ENCODE measurements around the gene JAG2.

The JAG2 gene

DNA sequence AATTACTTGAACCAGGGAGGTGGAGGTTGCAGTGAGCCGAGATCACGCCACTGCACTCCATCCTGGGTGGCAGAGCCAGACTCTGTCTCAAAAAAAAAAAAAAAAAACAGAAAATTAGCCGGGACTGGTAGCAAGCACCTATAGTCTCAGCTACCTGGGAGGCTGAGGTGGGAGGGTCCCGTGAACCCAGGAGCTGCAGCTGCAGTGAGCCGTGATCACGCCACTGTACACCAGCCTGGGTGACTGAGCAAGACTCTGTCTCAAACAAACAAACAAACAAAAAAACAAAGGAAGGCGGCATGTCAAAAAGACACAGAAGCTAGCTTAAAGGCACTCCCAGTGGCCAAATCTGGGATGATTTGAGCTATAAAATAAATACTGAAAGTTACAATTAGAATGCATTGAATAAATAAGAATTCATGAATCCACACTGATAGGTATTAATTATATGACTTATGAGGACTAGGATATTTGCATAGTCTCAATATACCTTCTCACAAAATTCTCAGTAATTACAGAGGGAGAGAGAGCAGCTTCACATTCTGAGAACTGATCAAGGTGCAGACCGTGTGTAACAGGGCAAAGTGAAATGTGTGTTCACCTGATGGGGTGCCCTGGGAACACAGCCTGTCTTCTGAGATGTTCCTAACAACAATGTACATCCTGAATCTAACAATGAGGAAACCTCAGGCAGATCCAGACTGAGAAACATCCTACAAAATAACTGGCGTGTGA is 60.6 kb downstream of the JAG2 start:
- Histone ChIP-seq H4K20me1 (ENCODE audit: insufficient read depth, low read length) (no peaks in the 10 kb centered on the region), H3F3A (ENCODE audit: insufficient read depth, low read length) (no peaks in the 10 kb centered on the region), H3K9ac (ENCODE audit: low read length) (no peak overlapping the region), H3K4me2 (ENCODE audit: low read length) (no peak overlapping the region), H3K4me3 (ENCODE audit: low read depth, low read length, poor library complexity, severe bottlenecking) (no peak overlapping the region), H2AFZ (ENCODE audit: low read length) (no peak overlapping the region), H3K9me3 (ENCODE audit: low read length) (no peaks in the 10 kb centered on the region), H3K27me3 (ENCODE audit: insufficient read depth, low read length) (no peaks in the 10 kb centered on the region), H3K27ac (ENCODE audit: low read depth, low read length, poor library complexity, severe bottlenecking) (no peak overlapping the region), H3K4me1 (ENCODE audit: insufficient read depth, low read length, severe bottlenecking) (no peaks in the 10 kb centered on the region), H3K79me2 (ENCODE audit: insufficient read depth, low read length) (no peaks in the 10 kb centered on the region), H3K9me2 (ENCODE audit: low read depth, low read length) (no peaks in the 10 kb centered on the region), H3K36me3 (ENCODE audit: insufficient read depth, low read length) (no peaks in the 10 kb centered on the region)
- TF ChIP-seq CTCF (IDR thresholded peaks at IDR 0.05; ENCODE audit: low read length), result no peak
- no peak for TF ChIP-seq EZH2 (IDR thresholded peaks at IDR 0.05; ENCODE audit: borderline replicate concordance, low read length)

DNA sequence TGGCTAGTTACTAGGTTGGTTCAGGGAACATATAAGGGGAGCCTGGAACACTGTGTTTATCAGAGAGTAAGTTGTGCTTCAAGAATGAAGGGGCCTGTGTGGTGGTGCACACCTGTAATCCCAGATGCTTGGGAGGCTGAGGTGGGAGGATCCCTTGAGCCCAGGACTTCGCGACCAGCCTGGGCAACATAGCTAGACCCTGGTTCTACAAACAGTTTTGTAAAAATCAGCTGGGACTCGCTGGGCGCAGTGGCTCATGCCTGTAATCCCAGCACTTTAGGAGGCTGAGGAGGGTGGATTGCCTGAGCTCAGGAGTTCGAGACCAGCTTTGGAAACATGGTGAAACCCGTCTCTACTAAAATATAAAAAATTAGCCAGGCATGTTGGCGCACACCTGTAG is 61.2 kb downstream of the JAG2 start:
- Histone ChIP-seq H3K4me2 (ENCODE audit: low read length) (no peak overlapping the region), H3K4me1 (ENCODE audit: insufficient read depth, low read length, severe bottlenecking) (no peaks in the 10 kb centered on the region), H3K9me3 (ENCODE audit: low read length) (no peaks in the 10 kb centered on the region), H3K79me2 (ENCODE audit: insufficient read depth, low read length) (no peaks in the 10 kb centered on the region), H3F3A (ENCODE audit: insufficient read depth, low read length) (no peaks in the 10 kb centered on the region), H3K27ac (ENCODE audit: low read depth, low read length, poor library complexity, severe bottlenecking) (no peak overlapping the region), H3K9me2 (ENCODE audit: low read depth, low read length) (no peaks in the 10 kb centered on the region), H4K20me1 (ENCODE audit: insufficient read depth, low read length) (no peaks in the 10 kb centered on the region), H3K4me3 (ENCODE audit: low read depth, low read length, poor library complexity, severe bottlenecking) (no peak overlapping the region), H3K9ac (ENCODE audit: low read length) (no peak overlapping the region), H3K36me3 (ENCODE audit: insufficient read depth, low read length) (no peaks in the 10 kb centered on the region), H3K27me3 (ENCODE audit: insufficient read depth, low read length) (no peaks in the 10 kb centered on the region), H2AFZ (ENCODE audit: low read length) (no peak overlapping the region)
- TF ChIP-seq EZH2 (IDR thresholded peaks at IDR 0.05; ENCODE audit: borderline replicate concordance, low read length) (no peak), CTCF (IDR thresholded peaks at IDR 0.05; ENCODE audit: low read length) (no peak)

GRCh38 chr14:105105158-105105557 is 63.4 kb downstream of the JAG2 start:
- H3K27me3 ChIP-seq (ENCODE audit: insufficient read depth, low read length), result peaks cover 6% of the 10 kb centered on the region; the same call in 1 of the 2 replicates
- no peak overlapping the region for H3K4me3 ChIP-seq (ENCODE audit: low read depth, low read length, poor library complexity, severe bottlenecking)
- H3K36me3 ChIP-seq (ENCODE audit: insufficient read depth, low read length), result no peaks in the 10 kb centered on the region; the same call in 1 of the 2 replicates

More at GRCh38 chr14:105105158-105105557, 63.4 kb downstream of the JAG2 start:
- H3K27ac ChIP-seq (ENCODE audit: low read depth, low read length, poor library complexity, severe bottlenecking), result no peak overlapping the region
- H3K79me2 ChIP-seq (ENCODE audit: insufficient read depth, low read length), result no peaks in the 10 kb centered on the region
- no peak overlapping the region for H3K4me2 ChIP-seq (ENCODE audit: low read length)
- no peaks in the 10 kb centered on the region for H3K9me2 ChIP-seq (ENCODE audit: low read depth, low read length)
- no peaks in the 10 kb centered on the region for H4K20me1 ChIP-seq (ENCODE audit: insufficient read depth, low read length)
- no peaks in the 10 kb centered on the region for H3F3A ChIP-seq (ENCODE audit: insufficient read depth, low read length)
- no peaks in the 10 kb centered on the region for H3K9me3 ChIP-seq (ENCODE audit: low read length)
- H3K4me1 ChIP-seq (ENCODE audit: insufficient read depth, low read length, severe bottlenecking), result no peaks in the 10 kb centered on the region
- H3K9ac ChIP-seq (ENCODE audit: low read length), result no peak overlapping the region
- no peak overlapping the region for H2AFZ ChIP-seq (ENCODE audit: low read length)
- TF ChIP-seq CTCF (IDR thresholded peaks at IDR 0.05; ENCODE audit: low read length) (no peak), EZH2 (IDR thresholded peaks at IDR 0.05; ENCODE audit: borderline replicate concordance, low read length) (no peak)
